ENCODE measurements around the gene CDC42BPB.

- TF ChIP-seq CTCF (conservative IDR thresholded peaks at IDR 0.05 in 1 of 2, IDR thresholded peaks at IDR 0.05 in 1 of 2; ENCODE audit: low read depth in 1 of 2, low read length in 2 of 2) (no peak), EZH2 (IDR thresholded peaks at IDR 0.05; ENCODE audit: low read length, missing control alignments) (no peak)
Observed at GRCh38 chr14:103057028-103057371, 349 bp downstream of the CDC42BPB start.

Measured in fibroblast of lung (primary cell).